ENCODE data around the gene RNFT1.
A peak's percentile ranks its signal among the peaks of the same experiment; 100 is the strongest.
"Not testable (repeated sequence)": the region's sequence is repeated elsewhere in the genome, so short reads cannot be mapped to it uniquely, and the experiment has no call there.

The RNFT1 gene

GRCh38 chr17:59964482-59965328 lies at the start of gene RNFT1:
RNFT1 (minus strand) TSS chr17:59964740; CDS start chr17:59964663, 77 bp downstream.
- peak; percentile 61 for DNase-seq

- DNase-seq: not testable (repeated sequence)
These were observed 44.8 kb upstream of the RNFT1 start for GRCh38 chr17:60009326-60009725.

DNA sequence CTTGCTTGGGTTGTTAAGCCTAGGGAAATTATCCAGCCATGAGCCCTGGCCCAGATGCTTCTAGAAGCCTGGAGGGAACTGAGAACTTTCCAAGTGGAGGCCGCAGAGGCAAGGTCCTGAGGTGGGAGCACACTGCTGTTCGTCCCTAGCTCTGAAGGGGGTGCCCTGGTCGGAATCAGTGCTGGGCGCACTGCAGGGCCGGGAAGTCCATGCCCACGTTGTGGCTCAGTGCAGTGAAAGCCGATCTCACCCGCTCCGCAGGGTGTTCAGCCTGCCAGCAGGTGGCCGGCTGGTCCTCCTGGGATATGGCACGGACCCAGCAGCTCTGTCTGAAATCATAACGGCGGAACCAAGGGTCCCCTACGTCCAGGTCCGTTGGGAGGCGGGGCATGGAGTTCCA lies 43.8 kb upstream of the RNFT1 start:
- not testable (repeated sequence) for DNase-seq

DNA sequence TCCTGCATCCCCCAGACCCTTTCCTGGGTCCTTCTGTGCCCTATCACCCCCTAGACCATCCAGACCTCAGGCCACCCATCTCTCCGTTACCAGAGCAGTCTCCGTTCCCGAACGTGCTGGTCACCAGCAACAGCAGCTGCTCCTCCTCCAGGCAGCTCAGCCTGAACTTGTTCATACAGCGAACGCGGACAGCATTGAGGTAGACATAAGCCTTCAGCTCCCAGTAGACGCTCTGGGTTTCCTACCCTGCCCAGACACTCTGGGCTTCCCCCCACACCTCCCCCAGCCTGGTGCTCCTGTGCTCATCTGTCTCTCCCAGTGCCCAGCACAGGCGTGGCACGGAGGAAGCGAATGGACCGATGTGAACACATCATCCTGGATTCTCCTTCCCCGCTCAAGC lies 41.6 kb upstream of the RNFT1 start:
- DNase-seq: no peak

- not testable (repeated sequence) for DNase-seq
These were observed 40.0 kb upstream of the RNFT1 start for GRCh38 chr17:60004561-60004960.

GRCh38 chr17:60002405-60002804 lies 37.9 kb upstream of the RNFT1 start:
- not testable (repeated sequence) for DNase-seq

DNA sequence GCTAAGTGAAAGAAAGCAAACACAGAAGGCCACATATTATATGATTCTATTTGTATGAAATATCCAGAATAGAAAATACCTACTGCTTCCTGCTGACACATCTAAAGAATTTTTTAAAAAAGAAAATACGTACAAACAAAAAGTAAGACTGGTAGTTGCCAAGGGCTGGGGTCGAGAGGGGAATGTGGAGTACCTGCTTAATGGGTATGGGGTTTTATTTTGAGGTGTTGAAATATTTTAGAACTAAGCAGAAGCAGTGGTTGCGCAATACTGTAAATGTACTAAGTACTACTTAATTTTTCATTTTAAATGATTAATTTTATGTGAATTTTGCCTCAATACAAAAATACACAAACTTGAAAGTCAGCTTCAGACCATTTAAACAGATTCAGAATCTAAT lies 32.1 kb upstream of the RNFT1 start:
- not testable (repeated sequence) for DNase-seq

GRCh38 chr17:59975166-59975565 lies 10.6 kb upstream of the RNFT1 start:
- DNase-seq: not testable (repeated sequence)

- DNase-seq: not testable (repeated sequence)
These were observed 8.9 kb upstream of the RNFT1 start for GRCh38 chr17:59973483-59973882.

GRCh38 chr17:59972778-59973177 lies 8.2 kb upstream of the RNFT1 start:
- DNase-seq: no peak

DNA sequence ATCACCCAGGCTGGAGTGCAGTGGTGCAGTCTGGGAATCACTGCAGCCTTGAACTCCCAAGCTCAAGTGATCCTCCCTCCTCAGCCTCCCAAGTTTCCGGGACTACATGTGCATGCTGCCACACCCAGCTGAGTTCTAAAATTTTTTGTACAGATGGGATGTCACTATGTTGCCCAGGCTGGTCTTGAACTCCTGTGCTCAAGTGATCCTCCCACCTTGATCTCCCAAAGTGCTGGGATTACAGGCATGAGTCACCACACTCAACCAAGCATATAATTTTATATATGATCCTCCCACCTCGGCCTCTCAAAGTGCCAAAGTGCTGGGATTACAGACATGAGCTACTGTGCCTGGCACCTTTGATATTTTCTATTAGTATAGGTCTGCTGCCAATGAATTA lies 7.2 kb upstream of the RNFT1 start:
- DNase-seq: not testable (repeated sequence)

GRCh38 chr17:59963738-59964481 lies 630 bp downstream of the RNFT1 start:
- DNase-seq: peak; percentile 53

DNA sequence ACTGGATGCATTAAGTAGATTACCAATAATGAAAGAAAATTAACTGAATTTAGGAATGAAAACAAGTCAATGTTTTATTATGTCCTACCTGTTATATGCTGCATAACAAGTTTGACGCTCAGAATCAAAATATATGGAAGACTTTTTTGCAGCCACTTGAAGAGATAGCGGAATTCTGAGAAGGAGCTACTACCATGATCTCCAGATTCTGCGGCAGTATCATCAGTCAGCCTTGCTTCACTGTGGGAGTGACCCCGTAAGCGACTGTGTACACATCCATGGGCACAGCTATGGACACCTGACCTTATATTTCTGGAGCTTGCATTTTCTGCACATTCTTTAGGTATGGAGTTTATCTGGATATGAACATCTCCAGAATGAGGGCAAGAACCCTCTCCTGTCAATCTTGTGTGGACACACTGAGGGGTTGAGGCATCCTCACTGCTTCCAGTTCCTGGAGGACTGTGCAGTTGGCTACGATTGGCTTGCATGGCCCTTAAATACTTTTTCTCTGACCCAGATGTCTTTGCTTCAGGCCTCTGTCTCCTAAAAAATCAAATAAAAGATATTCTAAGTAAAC lies 1.7 kb downstream of the RNFT1 start:
- no peak for DNase-seq

DNA sequence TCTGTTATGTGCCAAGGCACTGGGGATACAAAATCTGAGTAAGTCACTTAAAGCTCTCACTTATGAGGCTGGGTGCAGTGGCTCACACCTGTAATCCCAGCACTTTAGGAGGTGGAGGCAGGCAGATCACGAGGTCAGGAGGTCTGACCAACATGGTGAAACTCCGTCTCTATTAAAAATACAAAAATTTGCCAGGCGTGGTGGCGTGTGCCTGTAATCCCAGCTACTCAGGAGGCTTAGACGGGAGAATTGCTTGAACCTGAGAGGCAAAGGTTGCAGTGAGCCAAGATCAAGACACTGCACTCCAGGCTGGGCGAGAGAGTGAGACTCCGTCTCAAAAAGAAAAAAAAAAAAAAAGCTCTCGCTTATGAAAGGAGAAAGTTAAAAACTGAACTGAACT lies 5.0 kb downstream of the RNFT1 start:
- DNase-seq: not testable (repeated sequence)

- no peak for DNase-seq
These were observed 9.7 kb downstream of the RNFT1 start for GRCh38 chr17:59954856-59955255.

GRCh38 chr17:59950049-59950448 lies 14.5 kb downstream of the RNFT1 start:
- no peak for DNase-seq

- not testable (repeated sequence) for DNase-seq
These were observed 17.2 kb downstream of the RNFT1 start for GRCh38 chr17:59947310-59947709.

GRCh38 chr17:59946433-59946832 lies 18.1 kb downstream of the RNFT1 start:
- not testable (repeated sequence) for DNase-seq

DNA sequence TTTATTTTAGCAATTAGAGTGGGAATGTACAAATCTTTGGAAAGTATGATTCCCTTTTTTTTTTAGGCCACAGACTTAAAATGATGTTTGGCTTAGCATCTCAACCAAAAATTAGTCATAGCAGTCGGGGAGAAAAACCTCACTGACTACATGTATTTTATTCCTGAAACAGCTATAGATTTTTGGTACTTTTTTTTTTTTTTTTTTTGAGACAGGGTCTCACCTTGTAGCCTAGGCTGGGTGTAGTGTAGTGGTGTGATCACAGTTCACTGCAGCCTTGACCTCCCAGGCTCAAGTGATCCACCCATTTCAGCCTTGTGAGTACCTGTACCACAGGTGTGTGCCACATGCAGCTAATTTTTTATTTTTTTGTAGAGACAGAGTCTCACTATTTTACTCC lies 23.4 kb downstream of the RNFT1 start:
- DNase-seq: no peak

DNA sequence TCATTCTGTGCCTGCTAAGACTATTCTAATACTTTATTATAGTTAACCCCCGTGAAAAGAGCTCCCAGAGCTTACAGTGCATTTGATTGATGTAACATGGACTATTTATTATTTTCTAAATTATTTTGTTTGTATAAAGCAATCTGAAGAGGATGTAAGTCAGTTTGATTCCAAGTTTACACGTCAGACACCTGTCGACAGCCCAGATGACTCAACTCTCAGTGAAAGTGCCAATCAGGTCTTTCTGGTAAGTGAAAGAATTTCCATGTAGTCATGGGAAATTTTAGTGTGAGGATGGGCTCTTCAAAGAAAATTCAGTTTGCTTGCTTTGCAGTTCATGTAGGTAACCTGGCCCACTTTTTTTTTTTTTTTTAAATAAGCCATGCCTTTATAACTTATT lies 23.8 kb downstream of the RNFT1 start:
- not testable (repeated sequence) for DNase-seq

DNA sequence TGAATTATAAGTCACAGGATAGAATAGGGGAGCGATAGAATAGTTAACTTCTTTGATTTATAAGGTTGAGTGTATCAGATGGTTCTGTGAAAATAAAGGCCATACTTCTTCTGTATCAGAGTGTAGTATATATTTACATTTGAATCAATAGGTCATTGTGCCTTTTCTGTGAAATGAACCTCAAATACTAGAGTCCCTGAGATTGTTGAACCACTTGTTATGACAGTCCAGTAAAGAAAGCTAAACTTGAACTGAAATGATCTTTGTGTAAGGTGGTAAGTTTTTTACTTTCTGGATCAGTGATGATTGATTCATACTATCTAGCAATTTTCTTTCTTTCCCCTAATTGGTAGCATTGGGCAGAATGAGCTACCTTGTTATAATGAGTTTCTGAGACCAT lies 31.2 kb downstream of the RNFT1 start:
- DNase-seq: not testable (repeated sequence)

- not testable (repeated sequence) for DNase-seq
These were observed 33.8 kb downstream of the RNFT1 start for GRCh38 chr17:59930768-59931167.

GRCh38 chr17:59930121-59930520 lies 34.4 kb downstream of the RNFT1 start:
- DNase-seq: not testable (repeated sequence)

GRCh38 chr17:59920637-59921036 lies 43.9 kb downstream of the RNFT1 start:
- DNase-seq: not testable (repeated sequence)

Data from NCI-H1105 treated with DMSO at 0.1 percent for 48 hours (cell line).